HG03354 (cell line): ENCODE measurements around the gene MPHOSPH10.
"Not testable (repeated sequence)": the region's sequence is repeated elsewhere in the genome, so short reads cannot be mapped to it uniquely, and the experiment has no call there.

Source experiments
- ATAC-seq: cut with Tn5 transposase; IDR thresholded peaks from one replicate; pipeline ENCODE4 v1.9.1; 2021; ENCODE audit warnings: mild to moderate bottlenecking; ENCODE audit not compliant: unreplicated experiment, poor library complexity, severe bottlenecking

Gene MPHOSPH10

DNA sequence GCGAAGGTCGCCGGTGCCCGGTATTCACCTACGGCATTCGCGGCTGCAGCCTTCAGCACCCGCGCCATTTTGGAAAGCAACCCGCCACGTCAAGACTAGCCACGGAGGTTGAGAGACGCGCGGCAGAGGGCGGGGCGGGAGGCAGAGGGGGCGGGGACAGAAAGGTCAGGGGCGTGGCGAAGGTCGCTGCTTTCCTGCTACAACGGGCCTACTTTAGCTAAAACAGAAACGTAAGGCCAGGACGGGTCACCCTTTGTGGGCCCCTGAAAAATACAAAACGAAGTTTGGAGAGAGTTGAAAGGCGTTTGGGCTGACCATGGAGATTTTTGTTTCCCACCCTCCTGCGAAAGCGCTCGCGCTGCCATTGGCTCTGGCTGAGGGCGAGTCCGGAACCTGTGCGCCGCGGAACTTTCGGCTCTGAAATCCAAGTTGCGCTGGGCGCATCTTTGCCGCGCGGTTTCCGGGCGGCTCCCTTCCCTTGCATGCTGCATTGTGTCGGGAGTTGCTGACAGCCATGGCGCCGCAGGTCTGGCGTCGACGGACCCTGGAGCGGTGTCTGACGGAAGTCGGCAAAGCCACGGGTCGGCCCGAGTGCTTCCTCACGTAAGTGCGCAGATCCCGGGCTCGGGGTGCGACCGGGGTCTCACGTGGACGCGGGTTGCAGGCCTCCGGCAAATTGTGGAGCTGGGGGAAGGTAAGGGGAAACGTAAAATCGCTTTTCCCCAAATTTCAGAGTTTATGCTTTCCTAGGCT, at the start of gene MPHOSPH10, which contains the start of gene MCEE:
Gene MPHOSPH10, plus strand, starts transcription at position 483 of the 753 bp plus-strand sequence. Its CDS starts 32 bp downstream, at position 515.
Gene MCEE, minus strand, starts transcription at position 78 of the 753 bp plus-strand sequence. Its CDS starts 10 bp downstream, at position 68.
- peak; percentile 90 for ATAC-seq

GRCh38 chr2:71082402-71083252, 47.8 kb upstream of the MPHOSPH10 start:
- ATAC-seq: no peak

- not testable (repeated sequence) for ATAC-seq
Observed at GRCh38 chr2:71083297-71083696, 47.1 kb upstream of the MPHOSPH10 start.

DNA sequence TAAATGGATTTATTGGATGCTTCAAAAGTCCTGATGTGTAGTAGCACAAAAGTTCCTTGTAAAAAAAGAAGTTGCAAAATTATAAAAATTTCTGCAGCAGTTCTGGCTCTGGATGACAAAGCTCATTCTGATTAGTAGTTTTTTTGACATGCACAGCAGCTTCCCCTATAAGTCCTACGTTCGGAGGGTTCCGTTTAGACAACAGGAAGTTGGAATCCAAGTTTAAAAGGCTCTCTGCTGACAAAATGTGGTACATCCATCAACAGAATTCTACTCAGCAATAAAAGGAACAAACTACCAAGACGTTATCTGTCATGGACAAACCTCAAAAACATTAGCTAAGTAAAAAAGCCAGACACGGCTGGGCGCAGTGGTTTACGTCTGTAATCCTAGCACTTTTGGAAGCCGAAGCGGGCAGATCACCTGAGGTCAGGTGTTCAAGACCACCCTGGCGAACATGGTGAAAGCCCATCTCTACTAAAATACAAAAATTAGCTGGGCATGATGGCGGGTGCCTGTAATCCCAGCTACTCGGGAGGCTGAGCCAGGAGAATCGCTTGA, 46.6 kb upstream of the MPHOSPH10 start:
- ATAC-seq: not testable (repeated sequence)

GRCh38 chr2:71085325-71086003, 45.0 kb upstream of the MPHOSPH10 start:
- ATAC-seq: not testable (repeated sequence)

DNA sequence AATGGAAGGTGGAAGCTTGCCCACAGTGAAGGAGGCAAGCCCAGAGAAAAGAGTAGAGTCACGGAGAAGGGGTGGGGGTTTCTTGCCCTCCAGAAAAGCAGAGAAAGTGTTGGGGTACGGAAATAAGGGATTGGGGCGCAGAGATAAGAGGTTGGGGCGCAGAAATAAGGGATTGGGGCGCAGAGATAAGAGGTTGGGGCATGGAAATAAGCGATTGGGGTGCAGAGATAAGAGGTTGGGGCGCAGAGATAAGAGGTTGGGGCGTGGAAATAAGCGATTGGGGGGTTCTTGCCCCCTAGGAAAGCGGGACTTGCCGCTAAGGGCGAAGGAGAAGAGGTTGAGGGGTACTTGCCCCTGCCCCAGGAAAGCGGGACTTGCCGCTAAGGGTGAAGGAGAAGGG, 41.0 kb upstream of the MPHOSPH10 start:
- not testable (repeated sequence) for ATAC-seq

DNA sequence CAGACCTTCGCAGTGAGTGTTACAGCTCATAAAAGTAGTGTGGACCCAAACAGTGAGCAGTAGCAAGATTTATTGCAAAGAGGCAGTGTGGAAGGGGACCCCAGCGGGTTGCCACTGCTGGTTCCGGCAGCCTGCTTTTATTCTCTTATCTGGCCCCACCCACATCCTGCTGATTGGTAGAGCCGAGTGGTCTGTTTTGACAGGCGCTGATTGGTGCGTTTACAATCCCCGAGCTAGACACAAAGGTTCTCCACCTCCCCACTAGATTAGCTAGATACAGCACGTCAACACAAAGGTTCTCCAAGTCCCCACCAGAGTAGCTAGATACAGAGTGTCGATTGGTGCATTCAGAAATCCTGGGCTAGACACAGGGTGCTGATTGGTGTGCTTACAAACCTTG, 38.6 kb upstream of the MPHOSPH10 start:
- not testable (repeated sequence) for ATAC-seq

GRCh38 chr2:71092491-71093260, 37.8 kb upstream of the MPHOSPH10 start:
- ATAC-seq: not testable (repeated sequence)

DNA sequence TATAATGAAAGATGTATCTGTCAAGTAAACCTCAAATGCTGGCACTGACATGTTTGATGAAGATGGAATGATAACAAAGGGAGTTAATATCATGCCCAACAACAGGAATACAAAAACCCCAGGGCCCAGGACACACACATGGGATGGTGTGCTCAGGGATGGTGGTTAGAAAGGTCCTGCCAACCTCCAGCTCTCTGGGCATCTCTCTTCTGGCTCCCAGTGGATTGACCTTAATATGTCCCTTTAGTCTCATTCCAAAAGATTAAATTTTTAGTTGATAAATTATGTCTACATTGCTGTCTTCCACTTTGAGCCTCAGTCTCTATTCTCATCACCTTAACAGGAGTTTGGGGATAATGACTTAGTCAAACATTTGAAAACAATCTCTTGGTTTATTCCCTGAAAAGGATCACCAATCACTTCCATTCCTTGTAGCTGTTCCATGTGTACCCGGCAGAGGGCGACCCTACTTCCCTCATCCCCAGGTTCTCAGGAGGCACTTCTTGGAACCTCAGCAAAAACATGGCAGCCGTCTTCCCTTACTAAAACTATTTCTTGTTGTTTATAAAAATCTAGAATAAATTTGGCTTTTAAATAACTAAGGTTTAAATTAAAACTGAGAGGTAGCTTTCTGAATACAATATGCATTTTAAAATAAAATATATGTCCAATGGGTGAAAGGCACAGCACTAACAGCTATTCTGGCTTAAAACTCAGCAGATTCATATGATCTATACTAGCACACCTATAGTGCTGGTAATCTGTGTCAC, 30.1 kb upstream of the MPHOSPH10 start:
- peak; percentile 50 for ATAC-seq

GRCh38 chr2:71101656-71102055, 28.8 kb upstream of the MPHOSPH10 start:
- no peak for ATAC-seq

- no peak for ATAC-seq
Observed at GRCh38 chr2:71102981-71103681, 27.3 kb upstream of the MPHOSPH10 start.

GRCh38 chr2:71103809-71104208, 26.6 kb upstream of the MPHOSPH10 start:
- ATAC-seq: no peak

DNA sequence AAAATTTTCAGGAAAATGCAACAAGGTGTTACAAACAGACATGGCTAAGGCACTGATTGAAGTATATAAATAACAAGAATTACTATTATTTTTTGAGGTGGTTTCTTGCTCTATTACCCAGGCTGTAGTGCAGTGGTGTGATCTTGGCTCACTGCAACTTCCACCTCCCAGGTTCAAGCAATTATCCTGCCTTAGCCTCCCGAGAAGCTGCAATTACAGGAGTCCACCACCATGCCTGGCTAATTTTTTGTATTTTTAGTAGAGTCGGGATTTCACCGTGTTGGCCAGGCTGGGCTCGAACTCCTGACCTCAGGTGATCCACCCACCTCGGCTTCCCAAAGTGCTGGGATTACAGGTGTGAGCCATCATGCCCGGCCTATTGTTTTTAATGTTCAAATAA, 24.0 kb upstream of the MPHOSPH10 start:
- not testable (repeated sequence) for ATAC-seq

GRCh38 chr2:71108091-71108490, 22.3 kb upstream of the MPHOSPH10 start:
- ATAC-seq: no peak

- no peak for ATAC-seq
Observed at GRCh38 chr2:71113843-71114242, 16.6 kb upstream of the MPHOSPH10 start.

GRCh38 chr2:71117063-71117462, 13.4 kb upstream of the MPHOSPH10 start:
- ATAC-seq: no peak

DNA sequence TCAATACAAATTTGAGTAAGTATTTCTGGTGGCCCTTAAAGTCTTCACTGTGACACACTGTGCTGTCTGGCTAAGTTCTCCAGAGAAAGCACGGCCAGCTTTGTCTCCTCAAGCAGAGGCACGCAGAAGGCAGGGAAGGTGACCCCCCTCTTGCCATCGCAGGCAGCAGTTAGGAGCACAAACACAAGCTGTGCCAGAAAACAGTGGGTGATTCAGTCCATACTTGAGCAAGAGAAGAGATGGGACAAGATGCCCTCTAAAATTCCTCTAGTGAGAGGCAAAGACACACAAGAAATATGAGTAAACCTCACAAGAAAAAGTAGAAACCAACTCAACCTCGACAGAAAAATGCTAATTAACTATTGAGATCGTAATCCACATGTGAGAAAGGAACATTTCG, 10.2 kb upstream of the MPHOSPH10 start:
- no peak for ATAC-seq

DNA sequence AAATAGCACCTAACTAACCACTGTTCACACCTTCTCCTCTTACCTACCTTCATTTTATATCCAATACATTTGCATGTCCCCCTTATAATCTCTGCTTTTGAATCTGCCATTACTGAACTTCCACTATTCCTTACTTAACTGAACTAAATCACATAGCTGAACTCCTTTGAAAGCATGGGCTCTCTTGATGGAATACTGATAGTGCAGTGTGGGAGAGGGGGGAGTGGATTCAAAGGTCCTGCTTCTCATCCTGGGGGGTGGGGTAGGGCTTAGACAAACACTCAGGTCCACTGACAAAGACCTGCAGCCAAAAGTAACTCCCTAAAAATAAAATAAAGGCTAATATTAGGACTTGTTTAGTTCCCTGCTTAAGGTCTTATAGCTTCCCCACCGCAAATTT, 9.0 kb upstream of the MPHOSPH10 start:
- no peak for ATAC-seq
